ENCODE results near the gene MKRN3.

The MKRN3 gene

DNA sequence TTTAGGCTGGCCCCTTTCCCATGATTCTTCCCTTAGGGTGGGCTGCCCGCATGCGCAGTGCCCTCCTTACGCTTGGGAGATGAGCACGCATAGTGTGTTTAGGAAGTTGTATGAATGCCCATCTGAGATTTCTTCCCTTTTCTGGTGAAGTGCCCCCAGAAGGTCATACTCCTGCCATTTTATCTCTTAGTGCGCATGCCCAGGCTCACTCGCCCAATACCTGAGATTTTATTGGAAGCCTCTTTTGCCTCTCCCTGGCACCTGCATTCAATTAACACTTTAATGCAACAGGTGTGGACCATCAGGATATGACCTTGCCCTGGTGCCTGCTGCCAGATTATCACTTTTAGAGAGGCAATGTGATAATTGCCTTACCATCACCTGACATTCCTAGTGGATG is 36.6 kb downstream of the MKRN3 start:
- H3K4me1 ChIP-seq: no peaks in the 10 kb centered on the region
- no peak overlapping the region for H3K9ac ChIP-seq
- no peaks in the 10 kb centered on the region for H3K9me3 ChIP-seq (ENCODE audit: control insufficient read depth, low read length)
- no peak for TF ChIP-seq CTCF (IDR thresholded peaks at IDR 0.05)
- H3K27me3 ChIP-seq (ENCODE audit: control insufficient read depth, insufficient read depth, low read length): no peaks in the 10 kb centered on the region
- H3K79me2 ChIP-seq: no peaks in the 10 kb centered on the region
- no peak overlapping the region for H3K4me2 ChIP-seq (ENCODE audit: low read length)
- H3K4me3 ChIP-seq (ENCODE audit: low read depth, low read length): no peak overlapping the region
- no peak overlapping the region for H3K27ac ChIP-seq
- H2AFZ ChIP-seq: no peak overlapping the region
- no peaks in the 10 kb centered on the region for H3K36me3 ChIP-seq (ENCODE audit: control insufficient read depth, insufficient read depth, low read length)

DNA sequence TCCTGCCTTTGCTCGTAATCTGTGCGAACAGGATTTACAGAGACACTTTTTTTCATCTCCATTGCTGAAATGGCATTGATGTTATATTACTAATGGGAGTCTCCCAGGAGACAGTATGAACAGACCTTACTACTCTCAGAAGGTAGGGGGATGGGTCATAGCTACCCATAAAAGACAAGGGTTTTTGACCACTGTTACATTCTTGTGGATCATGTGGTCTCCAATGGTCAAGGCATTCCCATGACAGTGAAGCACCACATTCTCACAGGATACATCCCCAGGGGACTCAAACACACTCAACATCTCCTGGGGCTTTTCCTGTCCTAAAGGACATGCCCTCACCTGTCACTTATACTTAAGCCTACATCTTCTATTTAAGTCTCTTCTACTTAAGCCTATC is 40.8 kb downstream of the MKRN3 start:
- H3K27ac ChIP-seq: no peak overlapping the region
- H2AFZ ChIP-seq: no peak overlapping the region
- no peak overlapping the region for H3K9ac ChIP-seq
- no peaks in the 10 kb centered on the region for H3K36me3 ChIP-seq (ENCODE audit: control insufficient read depth, insufficient read depth, low read length)
- no peaks in the 10 kb centered on the region for H3K79me2 ChIP-seq
- no peak overlapping the region for H3K4me3 ChIP-seq (ENCODE audit: low read depth, low read length)
- H3K9me3 ChIP-seq (ENCODE audit: control insufficient read depth, low read length): no peaks in the 10 kb centered on the region
- no peak for TF ChIP-seq CTCF (IDR thresholded peaks at IDR 0.05)
- no peaks in the 10 kb centered on the region for H3K4me1 ChIP-seq
- H3K27me3 ChIP-seq (ENCODE audit: control insufficient read depth, insufficient read depth, low read length): no peaks in the 10 kb centered on the region
- H3K4me2 ChIP-seq (ENCODE audit: low read length): no peak overlapping the region

DNA sequence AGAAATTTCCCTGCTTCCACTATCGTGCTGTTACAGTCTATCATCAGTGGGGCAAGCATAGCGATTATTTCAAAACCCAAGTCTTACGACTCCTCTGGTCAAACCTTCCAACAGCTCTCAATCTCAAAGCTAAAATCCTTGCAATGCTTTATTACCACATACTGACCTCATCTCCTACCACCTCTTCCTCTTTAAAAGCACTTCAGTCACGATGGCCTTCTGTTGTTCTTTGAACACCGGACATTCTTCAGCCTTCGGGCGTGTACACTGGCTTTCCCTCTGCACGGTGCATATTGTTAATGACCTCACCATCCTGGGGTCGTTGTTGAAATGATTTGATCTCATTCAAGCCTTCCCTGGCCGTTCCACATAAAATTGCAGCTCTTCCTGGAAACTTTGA is 51.1 kb downstream of the MKRN3 start:
- Histone ChIP-seq H3K4me1 (no peaks in the 10 kb centered on the region), H3K4me3 (ENCODE audit: low read depth, low read length) (no peak overlapping the region), H3K27ac (no peak overlapping the region), H3K36me3 (ENCODE audit: control insufficient read depth, insufficient read depth, low read length) (no peaks in the 10 kb centered on the region), H3K4me2 (ENCODE audit: low read length) (no peak overlapping the region), H3K27me3 (ENCODE audit: control insufficient read depth, insufficient read depth, low read length) (no peaks in the 10 kb centered on the region), H3K9ac (no peak overlapping the region), H3K9me3 (ENCODE audit: control insufficient read depth, low read length) (no peaks in the 10 kb centered on the region), H3K79me2 (no peaks in the 10 kb centered on the region), H2AFZ (no peak overlapping the region)
- TF ChIP-seq CTCF (IDR thresholded peaks at IDR 0.05): no peak
